ENCODE data around the gene DNAI7. TPM values are rescaled to one million over a fixed set of nuclear protein-coding genes. Genes with fewer than 3 reads are reported as not detected.

DNAI7 gene
- total RNA-seq, 1 donor from 2014 or later = not detected

- no peak for DNase-seq (ENCODE audit: low read depth)
- TF ChIP-seq CTCF (conservative IDR thresholded peaks at IDR 0.05; ENCODE audit: low read depth, low read length) = no peak
- no peak overlapping the region for H3K4me3 ChIP-seq (ENCODE audit: low read depth, low read length)
Measured at GRCh38 chr12:25186038-25186787, 8.7 kb downstream of the DNAI7 start.

GRCh38 chr12:25184132-25184531 lies 10.8 kb downstream of the DNAI7 start:
- no peak overlapping the region for H3K4me3 ChIP-seq (ENCODE audit: low read depth, low read length)
- no peak for TF ChIP-seq CTCF (conservative IDR thresholded peaks at IDR 0.05; ENCODE audit: low read depth, low read length)
- DNase-seq (ENCODE audit: low read depth) = no peak

GRCh38 chr12:25182765-25183164 lies 12.2 kb downstream of the DNAI7 start:
- no peak overlapping the region for H3K4me3 ChIP-seq (ENCODE audit: low read depth, low read length)
- DNase-seq (ENCODE audit: low read depth) = no peak
- no peak for TF ChIP-seq CTCF (conservative IDR thresholded peaks at IDR 0.05; ENCODE audit: low read depth, low read length)

GRCh38 chr12:25162866-25163265 lies 32.1 kb downstream of the DNAI7 start:
- no peak for TF ChIP-seq CTCF (conservative IDR thresholded peaks at IDR 0.05; ENCODE audit: low read depth, low read length)
- no peak overlapping the region for H3K4me3 ChIP-seq (ENCODE audit: low read depth, low read length)
- no peak for DNase-seq (ENCODE audit: low read depth)

GRCh38 chr12:25156061-25156460 lies 38.9 kb downstream of the DNAI7 start:
- no peak overlapping the region for H3K4me3 ChIP-seq (ENCODE audit: low read depth, low read length)
- no peak for DNase-seq (ENCODE audit: low read depth)
- no peak for TF ChIP-seq CTCF (conservative IDR thresholded peaks at IDR 0.05; ENCODE audit: low read depth, low read length)

- no peak for DNase-seq (ENCODE audit: low read depth)
- TF ChIP-seq CTCF (conservative IDR thresholded peaks at IDR 0.05; ENCODE audit: low read depth, low read length) = peak; percentile 72
- no peak overlapping the region for H3K4me3 ChIP-seq (ENCODE audit: low read depth, low read length)
Measured at GRCh38 chr12:25155022-25155576, 39.9 kb downstream of the DNAI7 start.

- no peak for TF ChIP-seq CTCF (conservative IDR thresholded peaks at IDR 0.05; ENCODE audit: low read depth, low read length)
- H3K4me3 ChIP-seq (ENCODE audit: low read depth, low read length) = no peak overlapping the region
- DNase-seq (ENCODE audit: low read depth) = no peak
Measured at GRCh38 chr12:25152055-25152454, 42.9 kb downstream of the DNAI7 start.

All from epithelial cell of proximal tubule (primary cell).